ENCODE results near the gene COL1A2.

- TF ChIP-seq CTCF (IDR thresholded peaks at IDR 0.05) (no peak), POLR2AphosphoS5 (IDR thresholded peaks at IDR 0.05) (no peak), EP300 (IDR thresholded peaks at IDR 0.05; ENCODE audit: low read depth) (no peak), POLR2A (IDR thresholded peaks at IDR 0.05) (no peak)
Observed at GRCh38 chr7:94420328-94420727, 25.6 kb downstream of the COL1A2 start.

All from transverse colon (tissue), 4 donors.